Right ventricle myocardium inferior (tissue), 1 donor: ENCODE results near the gene RSPRY1. TPM values are rescaled to one million over a fixed set of nuclear protein-coding genes. Genes with fewer than 3 reads are reported as not detected.
A peak's percentile ranks its signal among the peaks of the same experiment; 100 is the strongest.
"Not testable (repeated sequence)": the region's sequence is repeated elsewhere in the genome, so short reads cannot be mapped to it uniquely, and the experiment has no call there.

Source experiments
- ATAC-seq: fragments of 200-7000 bp; cut with Tn5 transposase; one replicate; pipeline ENCODE4 v1.9.1; 2020; ENCODE audit warnings: mild to moderate bottlenecking, moderate library complexity
- DNase-seq: peaks from one replicate; pipeline ENCODE4 v3.0.0; 2021; ENCODE audit errors: missing footprints
- intact Hi-C: fragments of 100-400 bp; cut with DNase I; formaldehyde crosslinking; loops from one replicate; pipeline ENCODE4 v1.11.0; 2022
- total RNA-seq: library from RNA; stranded (reverse); fragmentation: NEBNext Ultra II Directional; extraction: Animal tissue kit (Norgen Biotek cat#: 25700); gene quantifications from one replicate; pipeline ENCODE4 v1.2.1, GENCODE V29; 2021
- donor health status: DM: no; HTN: yes; CAD: no; lungs with severe emphysema.

The RSPRY1 gene
- total RNA-seq, 1 donor from 2014 or later, result 13.8 TPM

GRCh38 chr16:57178793-57179212, 7.3 kb upstream of the RSPRY1 start:
- no peak for ATAC-seq
- DNase-seq, result no peak
- intact Hi-C loops, result no loop called here

- ATAC-seq, result no peak
- no peak for DNase-seq
- intact Hi-C loops, result no loop called here
Observed at GRCh38 chr16:57179215-57179828, 6.8 kb upstream of the RSPRY1 start.

- ATAC-seq (no peak), DNase-seq (no peak)
- intact Hi-C loops, result loop anchor here (10.0 kb wide), 1 partner anchor 249 kb away; the partner anchor contains the start of gene HERPUD1
Observed at GRCh38 chr16:57184113-57184512, 2.0 kb upstream of the RSPRY1 start.

GRCh38 chr16:57184887-57185445, 1.2 kb upstream of the RSPRY1 start:
- ATAC-seq (no peak), DNase-seq (no peak)
- intact Hi-C loops, result loop anchor here (5.0 to 10.0 kb wide), 4 partner anchors 47 to 1332 kb away; partner anchors contain the start of genes ARL2BP, HERPUD1 and SETD6

GRCh38 chr16:57185446-57185944, 634 bp upstream of the RSPRY1 start:
- intact Hi-C loops, result loop anchor here (5.0 to 10.0 kb wide), 4 partner anchors 47 to 1332 kb away; partner anchors contain the start of genes ARL2BP, HERPUD1 and SETD6
- DNase-seq (peak; percentile 80), ATAC-seq (peak; percentile 16)

DNA sequence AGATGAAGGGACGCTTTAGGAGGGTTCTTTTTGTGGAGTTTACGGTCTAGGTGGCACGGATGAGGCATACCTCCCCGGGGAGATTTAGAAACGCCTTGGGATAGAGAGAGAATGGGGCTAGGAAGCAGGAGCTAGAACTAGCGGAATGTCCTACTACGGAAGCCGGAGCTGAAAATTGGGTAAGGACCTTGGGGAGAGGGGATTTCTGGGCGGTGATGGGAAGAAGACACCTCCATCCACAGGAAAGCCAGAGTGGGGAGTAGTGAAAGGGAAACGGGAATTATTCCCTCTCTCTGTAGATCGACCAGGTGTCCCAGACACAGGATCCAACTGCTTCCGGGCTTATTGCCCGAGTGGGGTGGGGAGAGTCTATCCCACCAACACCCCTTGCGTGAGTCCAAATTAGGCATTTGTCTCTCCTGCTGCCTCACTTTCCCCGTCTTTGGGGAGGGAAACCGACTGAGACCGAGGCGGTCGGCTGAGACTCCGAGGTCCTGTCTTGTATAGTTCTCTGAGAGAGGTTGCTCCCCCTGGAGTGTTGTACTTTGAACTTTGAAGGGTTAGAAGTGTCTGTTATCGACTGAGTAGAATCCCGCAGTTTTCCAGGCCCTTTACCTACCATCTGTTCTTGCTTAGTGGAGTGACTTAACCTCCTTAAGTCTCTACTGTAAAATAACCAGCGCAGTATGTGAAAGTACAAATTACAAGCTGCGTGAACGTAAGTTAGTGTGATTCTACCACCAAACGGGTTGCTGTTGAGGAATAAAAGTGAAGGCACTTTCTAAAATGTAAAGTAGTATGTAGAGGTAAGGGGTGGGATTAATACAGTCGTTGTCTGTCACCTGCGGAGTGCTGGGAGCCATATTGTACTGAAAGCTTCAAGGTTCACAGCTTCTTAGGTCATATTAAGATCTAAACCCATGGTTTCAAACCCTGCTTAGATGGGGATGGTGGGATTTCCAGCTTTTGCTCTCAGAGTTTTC, 1.0 kb downstream of the RSPRY1 start:
- ATAC-seq (no peak), DNase-seq (no peak)
- intact Hi-C loops, result loop anchor here (1.0 to 10.0 kb wide), 5 partner anchors 45 to 1330 kb away; partner anchors contain the start of genes ARL2BP, HERPUD1 and SETD6

DNA sequence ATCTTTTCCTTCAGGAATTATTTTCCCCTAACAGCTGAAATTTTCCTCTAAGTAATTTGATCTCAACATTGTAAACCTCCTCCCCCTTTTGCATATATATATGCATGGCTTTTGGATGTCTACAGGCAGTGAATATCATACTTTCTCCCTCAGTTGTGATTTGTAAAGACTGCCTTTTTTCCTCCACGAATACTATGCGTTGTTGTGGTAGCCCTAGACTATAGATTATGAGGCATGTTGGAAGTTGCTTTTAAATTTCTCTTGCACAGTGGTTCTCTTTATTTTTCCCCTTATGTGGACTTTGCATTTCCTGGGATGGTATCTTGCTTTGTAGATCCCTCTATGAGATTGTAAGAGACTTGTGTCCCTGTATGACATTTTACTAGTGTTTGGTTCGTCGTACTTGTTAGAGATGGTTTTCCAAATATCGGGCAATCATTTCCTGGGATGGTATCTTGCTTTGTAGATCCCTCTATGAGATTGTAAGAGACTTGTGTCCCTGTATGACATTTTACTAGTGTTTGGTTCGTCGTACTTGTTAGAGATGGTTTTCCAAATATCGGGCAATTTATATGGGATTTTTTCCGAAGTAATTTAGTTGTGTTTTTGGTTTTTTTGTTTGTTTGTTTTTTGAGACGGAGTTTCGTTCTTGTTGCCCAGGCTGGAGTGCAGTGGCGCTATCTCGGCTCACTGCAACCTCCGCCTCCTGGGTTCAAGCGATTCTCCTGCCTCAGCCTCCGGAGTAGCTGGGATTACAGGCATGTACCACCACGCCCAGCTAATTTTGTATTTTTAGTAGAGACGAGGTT, 2.0 kb downstream of the RSPRY1 start:
- DNase-seq, ATAC-seq: not testable (repeated sequence)
- intact Hi-C loops, result loop anchor here (1.0 to 10.0 kb wide), 5 partner anchors 44 to 1329 kb away; partner anchors contain the start of genes ARL2BP, HERPUD1 and SETD6

DNA sequence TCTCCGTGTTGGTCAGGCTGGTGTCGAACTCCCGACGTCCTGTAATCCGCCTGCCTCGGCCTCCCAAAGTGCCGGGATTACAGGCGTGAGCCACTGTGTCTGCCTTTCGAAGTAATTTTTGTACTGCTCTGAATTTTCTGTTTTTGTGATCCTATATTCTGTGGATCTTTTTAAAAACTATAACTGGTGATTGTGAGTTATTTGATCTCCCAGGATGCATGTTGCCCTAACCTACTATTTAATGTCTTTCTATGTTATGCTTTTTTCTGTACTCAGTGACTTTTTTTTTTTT, 2.5 kb downstream of the RSPRY1 start:
- no peak for ATAC-seq
- intact Hi-C loops, result loop anchor here (5.0 to 10.0 kb wide), 4 partner anchors 44 to 1329 kb away; partner anchors contain the start of genes ARL2BP, HERPUD1 and SETD6
- DNase-seq, result no peak

DNA sequence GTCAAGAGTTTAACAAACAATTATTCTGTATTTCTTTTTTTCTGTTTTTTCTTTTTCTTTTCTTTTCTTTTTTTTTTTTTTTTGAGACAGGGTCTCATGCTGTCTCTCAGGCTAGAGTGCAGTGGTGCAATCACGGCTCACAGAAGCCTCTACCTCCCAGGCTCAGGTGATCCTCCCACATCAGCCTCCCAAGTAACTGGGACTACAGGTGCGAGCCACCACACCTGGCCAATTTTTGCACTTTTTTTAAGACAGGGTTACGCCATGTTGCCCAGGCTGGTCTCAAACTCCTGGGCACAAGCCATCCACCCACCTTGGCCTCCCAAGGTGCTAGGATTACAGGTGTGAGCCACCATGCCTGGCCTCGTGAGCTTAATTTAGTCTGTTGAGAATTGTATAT, 3.4 kb downstream of the RSPRY1 start:
- DNase-seq, ATAC-seq: not testable (repeated sequence)
- intact Hi-C loops, result loop anchor here (5.0 to 10.0 kb wide), 4 partner anchors 43 to 1328 kb away; partner anchors contain the start of genes ARL2BP, HERPUD1 and SETD6

DNA sequence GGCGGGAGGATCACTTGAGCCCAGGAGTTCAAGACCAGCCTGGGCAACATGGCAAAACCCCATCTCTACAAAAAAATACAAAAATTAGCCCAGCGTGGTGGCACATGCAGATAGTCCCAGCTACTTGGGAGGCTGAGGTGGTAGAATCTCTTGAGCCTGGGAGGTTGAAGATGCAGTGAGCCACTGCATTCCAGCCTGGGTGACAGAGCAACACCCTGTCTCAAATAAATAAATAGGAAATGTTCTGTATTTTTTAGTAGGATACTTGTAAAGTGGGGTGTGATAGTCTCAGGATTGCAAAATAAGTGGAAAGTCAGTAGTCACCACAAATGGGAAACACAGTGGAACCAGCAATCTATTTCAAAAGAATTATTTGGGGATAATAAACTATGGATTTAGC, 4.0 kb downstream of the RSPRY1 start:
- no peak for DNase-seq
- intact Hi-C loops, result no loop called here
- ATAC-seq, result no peak

- intact Hi-C loops, result no loop called here
- ATAC-seq (no peak), DNase-seq (no peak)
Observed at GRCh38 chr16:57191056-57191571, 5.0 kb downstream of the RSPRY1 start.

- ATAC-seq, result no peak
- no peak for DNase-seq
- intact Hi-C loops, result no loop called here
Observed at GRCh38 chr16:57192146-57192545, 6.0 kb downstream of the RSPRY1 start.

GRCh38 chr16:57192720-57193486, 6.8 kb downstream of the RSPRY1 start:
- intact Hi-C loops, result no loop called here
- ATAC-seq (no peak), DNase-seq (no peak)

DNA sequence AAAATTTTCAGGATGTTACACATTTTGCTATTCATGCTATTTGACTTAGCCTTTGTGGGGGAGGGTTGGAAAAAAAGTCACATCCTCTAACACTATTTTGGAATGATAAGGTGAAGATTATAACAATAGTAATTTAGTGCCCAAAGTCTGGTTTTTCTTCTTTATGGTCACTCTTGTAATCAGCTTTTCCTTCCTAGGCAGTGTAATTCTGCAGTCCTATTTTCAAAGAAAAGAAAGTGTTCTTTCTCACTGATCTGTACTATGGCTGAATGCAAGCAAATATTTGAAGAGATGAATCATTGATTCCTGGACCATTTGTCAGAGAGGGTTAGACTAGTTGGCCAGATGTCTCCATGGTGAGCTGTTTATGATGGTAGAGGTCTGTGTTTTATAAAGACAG, 8.4 kb downstream of the RSPRY1 start:
- no peak for ATAC-seq
- DNase-seq, result no peak
- intact Hi-C loops, result no loop called here

DNA sequence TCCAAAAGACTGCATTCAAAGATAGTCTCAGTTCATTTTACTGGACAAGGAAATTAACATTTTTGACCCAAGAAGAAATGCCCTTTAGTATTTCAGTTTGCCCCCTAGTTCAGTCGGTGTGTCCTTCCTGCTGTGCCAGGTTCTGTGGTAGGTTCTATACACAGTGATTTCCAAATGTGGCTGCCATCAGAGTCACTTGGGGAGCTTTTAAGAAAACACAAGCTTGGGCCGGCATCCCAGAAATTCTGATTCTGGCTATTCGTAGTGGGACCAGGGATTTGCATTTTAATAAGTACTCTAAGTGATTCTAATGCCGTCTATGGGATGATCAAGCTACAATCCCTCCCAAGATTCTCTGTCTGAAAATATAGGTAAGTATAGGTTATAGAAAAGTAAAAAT, 10.2 kb downstream of the RSPRY1 start:
- DNase-seq, result no peak
- intact Hi-C loops, result no loop called here
- ATAC-seq, result no peak

GRCh38 chr16:57196753-57197152, 10.6 kb downstream of the RSPRY1 start:
- intact Hi-C loops, result no loop called here
- no peak for DNase-seq
- ATAC-seq, result peak; percentile 26

GRCh38 chr16:57200321-57200720, 14.2 kb downstream of the RSPRY1 start:
- peak; percentile 32 for DNase-seq
- ATAC-seq, intact Hi-C loops: not testable (repeated sequence)
